WERI-Rb-1 (cell line): Measurements from ENCODE around the gene SPDYE3.
"Not testable (repeated sequence)": the region's sequence is repeated elsewhere in the genome, so short reads cannot be mapped to it uniquely, and the experiment has no call there.

Experiments
- DNase-seq: peaks from one replicate; pipeline ENCODE4 v3.0.0-alpha.2; 2020
- H3K27ac ChIP-seq: fragments of 250-450 bp; sonication (Bioruptor Pico); 2 replicates; pipeline ENCODE4 v1.5.1; 2020; ENCODE audit warnings: mild to moderate bottlenecking, moderate library complexity
- H3K27me3 ChIP-seq: fragments of 250-450 bp; sonication (Bioruptor Pico); 2 replicates; pipeline ENCODE4 v1.5.1; 2021; ENCODE audit warnings: mild to moderate bottlenecking, low read depth, moderate library complexity; ENCODE audit not compliant: insufficient read depth, severe bottlenecking
- H3K36me3 ChIP-seq: fragments of 250-450 bp; sonication (Bioruptor Pico); 2 replicates; pipeline ENCODE4 v1.5.1; 2020; ENCODE audit warnings: mild to moderate bottlenecking, moderate library complexity
- H3K4me3 ChIP-seq: 2 replicates; pipeline ENCODE4 v1.5.1; 2011; ENCODE audit warnings: low read depth, mild to moderate bottlenecking, control low read depth, low read length
- H3K9me3 ChIP-seq: fragments of 250-450 bp; sonication (Bioruptor Pico); 2 replicates; pipeline ENCODE4 v1.5.1; 2021; ENCODE audit warnings: mild to moderate bottlenecking, moderate library complexity; ENCODE audit not compliant: severe bottlenecking
- CTCF ChIP-seq: IDR thresholded peaks from 2 replicates; pipeline ENCODE4 v1.5.1; 2011; ENCODE audit warnings: low read depth, mild to moderate bottlenecking, control low read depth, inconsistent platforms, low read length

Gene SPDYE3

GRCh38 chr7:100270941-100271593 is 36.4 kb upstream of the SPDYE3 start:
- H3K27ac ChIP-seq, H3K9me3 ChIP-seq, H3K27me3 ChIP-seq, H3K36me3 ChIP-seq: not testable (repeated sequence)
- H3K4me3 ChIP-seq: peak overlapping the region; percentile 59
- DNase-seq: peak; percentile 13

DNA sequence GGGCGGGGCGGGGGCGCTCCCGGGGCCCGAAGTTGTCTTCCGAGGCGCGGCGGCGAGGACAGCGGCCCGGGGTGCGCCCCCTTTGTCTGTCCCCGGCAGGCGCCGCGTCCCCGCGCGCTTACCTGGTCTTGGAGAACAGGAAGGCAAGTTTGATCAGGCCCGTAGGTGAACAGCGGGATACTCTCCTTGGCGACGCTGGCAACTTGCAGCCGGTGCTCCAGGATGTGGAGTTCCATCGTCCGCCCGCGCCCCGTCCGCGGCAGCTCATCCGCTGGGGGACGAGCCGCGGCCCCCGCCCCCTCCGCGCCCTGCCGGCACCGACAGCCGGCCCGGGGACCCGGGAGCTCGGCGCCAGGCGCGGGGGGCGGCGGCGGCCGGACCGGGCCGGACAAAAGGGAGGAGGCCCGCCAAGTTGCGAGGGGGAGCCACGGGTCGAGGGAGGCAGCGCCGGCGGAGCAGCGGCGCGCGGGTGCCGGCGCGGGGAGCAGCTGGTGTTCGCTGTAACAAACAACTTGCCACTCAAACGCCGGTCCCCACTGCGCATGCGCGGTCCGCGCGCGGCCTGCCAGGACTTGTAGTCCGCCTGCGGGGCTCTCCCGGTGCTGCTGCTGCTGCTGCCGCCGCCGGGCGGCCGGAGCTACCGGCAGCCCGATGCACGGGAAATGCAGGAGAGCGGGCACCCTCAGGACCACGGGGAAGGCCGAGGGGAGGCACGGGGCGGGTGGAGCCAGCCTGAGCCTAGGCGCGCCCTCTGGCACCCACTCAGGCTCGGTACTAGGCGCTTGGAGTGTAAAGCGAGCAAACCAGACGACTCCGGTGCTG is 35.6 kb upstream of the SPDYE3 start:
- Histone ChIP-seq H3K27me3 (no peaks in the 10 kb centered on the region), H3K36me3 (no peaks in the 10 kb centered on the region), H3K9me3 (no peaks in the 10 kb centered on the region), H3K4me3 (peak overlapping the region; percentile 59), H3K27ac (peak overlapping the region; percentile 74)
- TF ChIP-seq CTCF: peak; percentile 42; the same call in 1 of the 2 replicates
- DNase-seq: peak; percentile 99

GRCh38 chr7:100272538-100272902 is 35.0 kb upstream of the SPDYE3 start:
- H3K27me3 ChIP-seq, H3K36me3 ChIP-seq, H3K9me3 ChIP-seq, DNase-seq: not testable (repeated sequence)
- Histone ChIP-seq H3K27ac (peak overlapping the region; percentile 74), H3K4me3 (peak overlapping the region; percentile 59)

DNA sequence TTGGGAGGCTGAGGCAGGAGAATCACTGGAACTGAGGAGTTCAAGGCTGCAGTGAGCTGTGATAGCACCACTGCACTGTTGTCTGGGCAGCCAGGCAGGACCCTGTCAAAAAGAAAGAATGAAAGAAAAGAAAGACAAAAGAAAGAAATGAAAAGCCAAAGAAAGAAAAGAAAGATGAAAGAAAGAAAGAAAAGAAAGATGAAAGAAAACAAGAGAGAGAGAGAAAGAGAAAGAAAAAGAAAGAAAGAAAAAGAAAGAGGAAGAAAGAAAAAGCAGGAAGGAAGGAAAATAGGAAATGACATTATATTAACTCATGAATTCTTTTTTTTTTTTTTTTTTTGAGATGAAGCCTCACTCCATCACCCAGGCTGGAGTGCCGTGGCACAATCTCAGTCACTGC is 32.4 kb upstream of the SPDYE3 start:
- Histone ChIP-seq H3K4me3 (no peak overlapping the region), H3K36me3 (no peaks in the 10 kb centered on the region), H3K9me3 (no peaks in the 10 kb centered on the region), H3K27me3 (no peaks in the 10 kb centered on the region), H3K27ac (no peak overlapping the region)
- DNase-seq: no peak
- TF ChIP-seq CTCF: no peak

GRCh38 chr7:100276126-100276525 is 31.4 kb upstream of the SPDYE3 start:
- H3K4me3 ChIP-seq, H3K36me3 ChIP-seq, H3K9me3 ChIP-seq, H3K27me3 ChIP-seq, DNase-seq, H3K27ac ChIP-seq: not testable (repeated sequence)

DNA sequence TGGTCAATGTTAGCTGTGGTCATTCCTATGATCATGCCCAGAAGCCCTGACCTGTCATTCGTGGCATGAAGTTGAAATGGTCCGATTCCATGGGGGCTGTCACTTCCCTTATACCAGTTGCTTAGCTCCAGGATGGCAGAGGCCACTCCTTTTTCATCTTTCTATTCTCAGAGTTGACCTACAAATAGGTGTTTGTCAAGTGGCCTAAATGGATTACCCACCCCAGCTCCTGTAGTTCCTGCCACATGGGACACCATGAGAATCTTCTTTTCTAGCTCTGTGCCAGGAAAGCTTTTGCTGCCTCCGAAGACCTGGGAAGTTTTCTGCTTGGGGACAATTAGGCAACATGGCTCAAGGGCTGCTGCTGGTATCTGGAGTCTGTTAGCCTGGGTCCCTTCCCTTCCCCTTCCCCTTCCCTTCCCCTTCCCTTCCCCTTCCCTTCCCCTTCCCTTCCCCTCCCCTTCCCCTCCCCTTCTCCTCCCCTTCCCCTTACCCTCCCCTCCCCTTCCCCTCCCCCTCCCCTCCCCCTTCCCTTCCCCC is 25.4 kb upstream of the SPDYE3 start:
- H3K27me3 ChIP-seq, H3K4me3 ChIP-seq, DNase-seq, H3K36me3 ChIP-seq, H3K27ac ChIP-seq, H3K9me3 ChIP-seq: not testable (repeated sequence)

DNA sequence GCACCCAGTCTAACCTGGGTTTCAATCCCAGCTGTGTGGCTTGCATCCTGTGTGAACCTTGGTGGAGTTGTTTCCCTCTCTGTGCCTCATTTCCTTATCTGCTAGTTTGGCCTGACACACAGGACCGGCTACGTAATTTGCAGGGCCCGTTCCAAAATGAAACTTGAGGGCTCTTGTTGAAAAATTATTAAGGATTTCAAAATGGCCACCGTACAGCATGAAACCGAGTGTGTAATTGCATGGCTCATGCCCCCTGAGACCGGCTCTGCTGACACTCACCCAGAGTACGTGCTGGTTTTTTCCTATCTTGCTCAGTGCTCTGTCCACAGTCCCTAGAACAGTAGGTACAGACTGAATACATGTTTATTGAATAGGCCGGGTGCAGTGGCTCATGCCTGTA is 24.4 kb upstream of the SPDYE3 start:
- not testable (repeated sequence) for H3K27ac ChIP-seq, DNase-seq, H3K36me3 ChIP-seq, H3K4me3 ChIP-seq, H3K27me3 ChIP-seq, H3K9me3 ChIP-seq

- not testable (repeated sequence) for H3K36me3 ChIP-seq, H3K27ac ChIP-seq, DNase-seq, H3K4me3 ChIP-seq, H3K9me3 ChIP-seq, H3K27me3 ChIP-seq
Observed at GRCh38 chr7:100287191-100287969, 20.1 kb upstream of the SPDYE3 start.

DNA sequence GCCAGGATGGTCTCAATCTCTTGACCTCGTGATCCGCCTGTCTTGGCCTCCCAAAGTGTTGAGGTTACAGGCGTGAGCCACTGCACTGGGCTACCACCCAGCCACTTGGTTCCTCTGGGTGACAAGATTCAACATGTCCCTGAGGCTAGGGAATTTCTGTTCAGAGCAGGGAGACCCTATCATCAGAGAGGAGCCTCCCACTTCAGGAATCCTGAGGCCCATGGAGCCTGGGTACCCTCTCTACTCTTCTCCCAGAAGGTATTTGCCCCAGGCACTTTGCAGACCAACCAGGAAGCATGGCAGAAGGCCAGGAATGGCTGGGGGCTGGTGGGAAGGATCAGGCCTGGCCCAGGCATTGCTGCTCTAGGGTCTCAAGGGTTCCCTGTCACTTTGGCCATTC is 19.2 kb upstream of the SPDYE3 start:
- not testable (repeated sequence) for DNase-seq, H3K9me3 ChIP-seq, H3K4me3 ChIP-seq, H3K27ac ChIP-seq, H3K36me3 ChIP-seq, H3K27me3 ChIP-seq

GRCh38 chr7:100292162-100292561 is 15.3 kb upstream of the SPDYE3 start:
- not testable (repeated sequence) for H3K9me3 ChIP-seq, H3K27me3 ChIP-seq, DNase-seq, H3K36me3 ChIP-seq, H3K27ac ChIP-seq, H3K4me3 ChIP-seq

DNA sequence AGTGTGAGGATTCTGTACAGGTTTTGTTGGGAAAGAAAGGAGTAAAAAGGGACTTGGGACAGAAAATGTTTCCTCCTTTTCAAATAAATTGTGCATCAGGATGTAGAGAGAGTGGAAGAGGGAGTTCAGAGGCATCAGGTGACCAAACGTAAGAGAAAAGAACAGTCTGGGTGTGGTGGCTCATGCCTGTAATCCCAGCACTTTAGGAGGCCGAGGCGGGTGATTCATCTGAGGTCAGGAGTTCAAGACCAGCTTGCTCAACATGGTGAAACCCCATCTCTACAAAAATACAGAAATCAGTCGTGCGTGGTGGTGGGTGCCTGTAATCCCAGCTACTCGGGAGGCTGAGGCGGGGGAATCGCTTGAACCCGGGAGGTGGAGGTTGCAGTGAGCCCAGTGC is 12.2 kb upstream of the SPDYE3 start:
- H3K9me3 ChIP-seq, H3K27me3 ChIP-seq, H3K4me3 ChIP-seq, H3K27ac ChIP-seq, H3K36me3 ChIP-seq, DNase-seq: not testable (repeated sequence)
